Measurements from ENCODE around the gene GRIP1. TPM values are rescaled to one million over a fixed set of nuclear protein-coding genes. Genes with fewer than 3 reads are reported as not detected.

The GRIP1 gene
- total and polyA plus RNA-seq, 2 donors (not counting 3 experiments of a cell fraction or from before 2014, with no cell fraction given): 0.04 to 0.69 TPM

DNA sequence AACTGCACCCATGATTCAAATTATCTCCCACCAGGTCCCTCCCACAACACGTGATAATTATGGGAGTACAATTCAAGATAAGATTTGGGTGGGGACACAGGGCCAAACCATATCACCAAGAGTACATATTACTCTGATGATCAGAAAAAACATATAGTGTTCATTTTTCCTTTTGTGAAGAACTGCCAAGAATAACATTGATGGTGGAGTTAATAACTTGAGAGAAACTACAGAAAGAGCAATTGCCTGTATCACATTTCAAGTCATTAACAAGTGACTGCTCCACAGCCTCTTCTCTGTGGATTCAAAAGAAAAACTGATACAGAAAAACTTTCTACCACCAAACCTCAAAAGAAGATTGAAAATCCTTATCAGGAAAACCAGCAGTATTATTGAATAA lies 34.7 kb downstream of the GRIP1 start:
- Histone ChIP-seq H3K9ac (replicated peaks; ENCODE audit: extremely low read depth, insufficient read depth, low read length) (no peak overlapping the region), H3K36me3 (ENCODE audit: control insufficient read depth in 2 of 2, extremely low read depth in 1 of 2, insufficient read depth in 2 of 2, low read length in 2 of 2) (no peaks in the 10 kb centered on the region), H3K79me2 (ENCODE audit: control insufficient read depth, insufficient read depth, low read length) (no peaks in the 10 kb centered on the region), H2AFZ (ENCODE audit: low read depth, low read length) (no peak overlapping the region), H3K9me3 (replicated peaks; ENCODE audit: control insufficient read depth, insufficient read depth, low read length) (no peaks in the 10 kb centered on the region), H3K4me3 (replicated peaks in 1 of 3; ENCODE audit: insufficient read depth in 1 of 3, low read depth in 1 of 3, low read length in 3 of 3) (no peak overlapping the region), H3K4me2 (ENCODE audit: insufficient read depth, low read length) (no peak overlapping the region), H3K9me1 (replicated peaks; ENCODE audit: control insufficient read depth, extremely low read depth, insufficient read depth, low read length) (no peaks in the 10 kb centered on the region), H3K27ac (ENCODE audit: insufficient read depth, low read depth, low read length) (no peak overlapping the region), H3K4me1 (ENCODE audit: control insufficient read depth, extremely low read depth, insufficient read depth, low read length) (no peaks in the 10 kb centered on the region), H3K27me3 (ENCODE audit: control insufficient read depth in 2 of 2, insufficient read depth in 2 of 2, low read length in 2 of 2) (no peaks in the 10 kb centered on the region), H4K20me1 (replicated peaks; ENCODE audit: control insufficient read depth, extremely low read depth, insufficient read depth, low read length) (no peaks in the 10 kb centered on the region)
- BruUV-seq (replicated peaks): no TSS peak
- CTCF ChIA-PET: no interaction called here
- dilution Hi-C loops (cut with MboI; ENCODE audit: extremely low pct_ligation_motif_present, low sequenced_read_pairs) (no loop called here), intact Hi-C loops (cut with micrococcal nuclease) (no loop called here)
- DNase-seq (ENCODE audit: low read depth, low spot score) (no peak), FAIRE-seq (no peak)
- TF ChIP-seq GATA2 (IDR thresholded peaks at IDR 0.05; ENCODE audit: insufficient read depth, insufficient read length, low read depth, low read length): no peak
- POLR2A ChIA-PET: no interaction called here

DNA sequence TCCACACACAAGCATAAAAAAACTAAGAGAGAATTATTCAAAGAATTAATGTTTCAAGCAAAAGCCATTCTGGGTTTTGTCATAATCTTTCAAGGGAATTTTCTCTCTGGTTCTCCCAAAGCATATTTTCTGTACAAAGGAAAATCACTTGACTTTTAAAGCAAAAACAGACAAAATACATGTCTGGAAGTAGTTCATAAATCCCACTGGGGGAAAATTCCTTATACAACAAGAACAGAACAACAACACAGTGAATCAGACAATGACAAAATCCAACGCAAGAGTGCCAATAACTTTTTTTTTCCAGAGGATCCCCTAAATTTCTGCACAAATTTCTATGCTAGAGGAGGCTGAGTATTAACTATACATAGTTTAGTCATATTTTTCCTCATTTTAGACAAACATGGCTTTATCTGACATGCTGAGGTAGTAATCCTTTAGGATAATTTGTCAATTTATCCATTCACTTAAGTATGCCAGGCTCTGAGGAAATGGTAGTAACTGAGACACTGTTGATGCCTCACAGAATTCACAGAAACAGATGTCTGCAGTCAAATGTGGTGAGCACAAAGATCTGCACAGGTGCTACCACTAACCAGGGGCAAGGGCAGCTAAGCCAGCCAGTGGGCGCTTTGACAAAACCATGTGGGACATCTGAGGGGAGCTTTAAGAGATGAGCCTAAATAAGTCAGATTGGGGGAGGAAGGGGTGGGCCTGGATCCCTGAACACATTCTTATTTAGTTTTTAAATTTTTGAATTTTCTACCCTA lies 38.0 kb downstream of the GRIP1 start:
- Histone ChIP-seq H3K36me3 (ENCODE audit: control insufficient read depth in 2 of 2, extremely low read depth in 1 of 2, insufficient read depth in 2 of 2, low read length in 2 of 2) (no peaks in the 10 kb centered on the region), H2AFZ (ENCODE audit: low read depth, low read length) (no peak overlapping the region), H3K4me2 (ENCODE audit: insufficient read depth, low read length) (no peak overlapping the region), H3K4me3 (replicated peaks in 1 of 3; ENCODE audit: insufficient read depth in 1 of 3, low read depth in 1 of 3, low read length in 3 of 3) (no peak overlapping the region), H3K9ac (replicated peaks; ENCODE audit: extremely low read depth, insufficient read depth, low read length) (no peak overlapping the region), H3K27ac (ENCODE audit: insufficient read depth, low read depth, low read length) (no peak overlapping the region), H3K79me2 (ENCODE audit: control insufficient read depth, insufficient read depth, low read length) (no peaks in the 10 kb centered on the region), H3K9me3 (replicated peaks; ENCODE audit: control insufficient read depth, insufficient read depth, low read length) (no peaks in the 10 kb centered on the region), H3K9me1 (replicated peaks; ENCODE audit: control insufficient read depth, extremely low read depth, insufficient read depth, low read length) (no peaks in the 10 kb centered on the region), H3K27me3 (ENCODE audit: control insufficient read depth in 2 of 2, insufficient read depth in 2 of 2, low read length in 2 of 2) (no peaks in the 10 kb centered on the region), H3K4me1 (ENCODE audit: control insufficient read depth, extremely low read depth, insufficient read depth, low read length) (no peaks in the 10 kb centered on the region), H4K20me1 (replicated peaks; ENCODE audit: control insufficient read depth, extremely low read depth, insufficient read depth, low read length) (no peaks in the 10 kb centered on the region)
- POLR2A ChIA-PET: no interaction called here
- no peak for DNase-seq (ENCODE audit: low read depth, low spot score)
- FAIRE-seq: no peak
- dilution Hi-C loops (cut with MboI; ENCODE audit: extremely low pct_ligation_motif_present, low sequenced_read_pairs): no loop called here
- CTCF ChIA-PET: no interaction called here
- intact Hi-C loops (cut with micrococcal nuclease): no loop called here
- BruUV-seq (replicated peaks): no TSS peak
- no peak for TF ChIP-seq GATA2 (IDR thresholded peaks at IDR 0.05; ENCODE audit: insufficient read depth, insufficient read length, low read depth, low read length)
- TF ChIP-seq POLR2A (IDR thresholded peaks at IDR 0.05; ENCODE audit: low read depth, low read length): no peak
- TF ChIP-seq, protein P1, sequence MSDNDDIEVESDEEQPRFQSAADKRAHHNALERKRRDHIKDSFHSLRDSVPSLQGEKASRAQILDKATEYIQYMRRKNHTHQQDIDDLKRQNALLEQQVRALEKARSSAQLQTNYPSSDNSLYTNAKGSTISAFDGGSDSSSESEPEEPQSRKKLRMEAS (IDR thresholded peaks at IDR 0.05; ENCODE audit: insufficient read depth, insufficient read length): no peak
- no peak for TF ChIP-seq JUN (IDR thresholded peaks at IDR 0.05; ENCODE audit: borderline replicate concordance, insufficient read depth, insufficient read length, low read depth)
- no peak for TF ChIP-seq FOS (IDR thresholded peaks at IDR 0.05; ENCODE audit: borderline replicate concordance, insufficient read depth, low read length)
- TF ChIP-seq POLR2AphosphoS5 (IDR thresholded peaks at IDR 0.05; ENCODE audit: insufficient read depth, low read depth, low read length): no peak
- no peak for TF ChIP-seq EZH2 (IDR thresholded peaks at IDR 0.05; ENCODE audit: borderline replicate concordance, low read depth, low read length, severe bottlenecking)
- TF ChIP-seq, protein P2, sequence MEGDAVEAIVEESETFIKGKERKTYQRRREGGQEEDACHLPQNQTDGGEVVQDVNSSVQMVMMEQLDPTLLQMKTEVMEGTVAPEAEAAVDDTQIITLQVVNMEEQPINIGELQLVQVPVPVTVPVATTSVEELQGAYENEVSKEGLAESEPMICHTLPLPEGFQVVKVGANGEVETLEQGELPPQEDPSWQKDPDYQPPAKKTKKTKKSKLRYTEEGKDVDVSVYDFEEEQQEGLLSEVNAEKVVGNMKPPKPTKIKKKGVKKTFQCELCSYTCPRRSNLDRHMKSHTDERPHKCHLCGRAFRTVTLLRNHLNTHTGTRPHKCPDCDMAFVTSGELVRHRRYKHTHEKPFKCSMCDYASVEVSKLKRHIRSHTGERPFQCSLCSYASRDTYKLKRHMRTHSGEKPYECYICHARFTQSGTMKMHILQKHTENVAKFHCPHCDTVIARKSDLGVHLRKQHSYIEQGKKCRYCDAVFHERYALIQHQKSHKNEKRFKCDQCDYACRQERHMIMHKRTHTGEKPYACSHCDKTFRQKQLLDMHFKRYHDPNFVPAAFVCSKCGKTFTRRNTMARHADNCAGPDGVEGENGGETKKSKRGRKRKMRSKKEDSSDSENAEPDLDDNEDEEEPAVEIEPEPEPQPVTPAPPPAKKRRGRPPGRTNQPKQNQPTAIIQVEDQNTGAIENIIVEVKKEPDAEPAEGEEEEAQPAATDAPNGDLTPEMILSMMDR (IDR thresholded peaks at IDR 0.05; ENCODE audit: extremely low read depth in 1 of 2, insufficient read depth in 1 of 2, low read depth in 1 of 2, low read length in 2 of 2): no peak
- TF ChIP-seq MYC (IDR thresholded peaks at IDR 0.05; ENCODE audit: low read depth, low read length): no peak

Data from endothelial cell of umbilical vein (primary cell).